SU-DHL-6 (cell line): ENCODE measurements around the gene ZGRF1.
"Not testable (repeated sequence)": the region's sequence is repeated elsewhere in the genome, so short reads cannot be mapped to it uniquely, and the experiment has no call there.

Source experiments
- H2AFZ ChIP-seq: fragments of 200-600 bp; sonication (generic); 2 replicates; pipeline ENCODE4 v1.6.1; 2014; ENCODE audit warnings: low read depth, mild to moderate bottlenecking, moderate library complexity, mixed read lengths, antibody characterized with exemption, low read length; ENCODE audit not compliant: severe bottlenecking
- H3F3A ChIP-seq: fragments of 200-600 bp; shearing (Covaris generic); 2 replicates; pipeline ENCODE4 v1.6.0; 2016; ENCODE audit warnings: antibody characterized with exemption, mild to moderate bottlenecking; ENCODE audit not compliant: insufficient read depth
- H3K27ac ChIP-seq: fragments of 200-600 bp; sonication (generic); 2 replicates; pipeline ENCODE4 v1.5.1; 2016; ENCODE audit warnings: low read depth, mild to moderate bottlenecking, low read length, moderate library complexity, mixed read lengths
- H3K27me3 ChIP-seq: fragments of 200-600 bp; sonication (generic), shearing (Covaris generic); 2 replicates; pipeline ENCODE4 v1.6.0; 2014; ENCODE audit warnings: mild to moderate bottlenecking, low read length
- H3K36me3 ChIP-seq: fragments of 200-600 bp; sonication (generic); 2 replicates; pipeline ENCODE4 v1.6.1; 2014; ENCODE audit warnings: mild to moderate bottlenecking, low read length, mixed read lengths
- H3K4me2 ChIP-seq: fragments of 300-600, 200-600 bp; shearing (Covaris generic), sonication (generic); 2 replicates; pipeline ENCODE4 v1.6.0; 2014; ENCODE audit warnings: low read length, low read depth, mild to moderate bottlenecking; ENCODE audit not compliant: poor library complexity, severe bottlenecking
- H3K4me3 ChIP-seq: fragments of 200-600 bp; sonication (generic); 2 replicates; pipeline ENCODE4 v1.5.1; 2014; ENCODE audit warnings: antibody characterized with exemption, low read length, mild to moderate bottlenecking, mixed read lengths; ENCODE audit not compliant: insufficient read depth, poor library complexity, severe bottlenecking
- H3K79me2 ChIP-seq: fragments of 200-600 bp; sonication (generic); 2 replicates; pipeline ENCODE4 v1.6.1; 2014; ENCODE audit warnings: mild to moderate bottlenecking, low read length, moderate library complexity; ENCODE audit not compliant: insufficient read depth
- H3K9ac ChIP-seq: fragments of 200-600 bp; sonication (generic); 2 replicates; pipeline ENCODE4 v1.7.0; 2014; ENCODE audit warnings: mild to moderate bottlenecking, low read length
- H3K9me2 ChIP-seq: fragments of 200-600 bp; sonication (generic); replicated peaks from 2 replicates; pipeline ENCODE4 v1.6.1; 2014; ENCODE audit warnings: low read length; ENCODE audit not compliant: insufficient read depth
- H3K9me3 ChIP-seq: fragments of 200-600 bp; sonication (generic); 2 replicates; pipeline ENCODE4 v1.6.1; 2014; ENCODE audit warnings: low read length, mixed read lengths; ENCODE audit not compliant: insufficient read depth
- H4K20me1 ChIP-seq: fragments of 200-600 bp; sonication (generic); 2 replicates; pipeline ENCODE4 v1.6.1; 2014; ENCODE audit warnings: low read depth, mild to moderate bottlenecking, antibody characterized with exemption, low read length, moderate library complexity, mixed read lengths
- CTCF ChIP-seq: fragments of 200-600 bp; sonication (generic); IDR thresholded peaks from one replicate; pipeline ENCODE4 v1.5.1; 2017; ENCODE audit warnings: antibody characterized with exemption, mild to moderate bottlenecking, low read length, moderate library complexity; ENCODE audit not compliant: insufficient read depth, poor library complexity, severe bottlenecking
- EZH2phosphoT487 ChIP-seq: fragments of 200-600 bp; sonication (generic), shearing (Covaris generic); conservative IDR thresholded peaks from 2 replicates; pipeline ENCODE4 v1.6.1; 2018; ENCODE audit warnings: mild to moderate bottlenecking, antibody characterized with exemption, low read length, moderate library complexity, mixed read lengths

The ZGRF1 gene

DNA sequence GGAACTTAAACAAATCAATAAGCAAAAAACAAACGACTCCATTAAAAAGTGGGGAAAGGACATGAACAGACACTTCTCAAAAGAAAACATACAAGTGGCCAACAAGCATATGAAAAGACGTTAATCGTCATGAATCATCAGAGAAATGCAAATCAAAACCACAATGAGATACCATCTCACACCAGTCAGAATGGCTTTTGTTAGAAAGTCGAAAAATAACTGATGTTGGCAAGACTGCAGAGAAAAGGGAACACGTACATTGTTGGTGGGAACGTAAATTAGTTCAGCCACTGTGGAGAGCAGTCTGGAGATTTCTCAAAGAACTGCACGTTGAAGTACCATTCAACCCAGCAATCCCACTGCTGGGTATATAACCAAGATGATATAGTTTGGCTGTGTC, 144.4 kb downstream of the ZGRF1 start:
- Histone ChIP-seq H3K36me3 (no peaks in the 10 kb centered on the region), H3K27ac (no peak overlapping the region), H3K79me2 (no peaks in the 10 kb centered on the region), H3K9ac (no peak overlapping the region), H4K20me1 (no peaks in the 10 kb centered on the region), H3K9me2 (no peaks in the 10 kb centered on the region), H3K4me3 (no peak overlapping the region), H3K9me3 (no peaks in the 10 kb centered on the region), H3K4me2 (no peak overlapping the region), H2AFZ (no peak overlapping the region), H3K27me3 (no peaks in the 10 kb centered on the region), H3F3A (no peaks in the 10 kb centered on the region)
- TF ChIP-seq EZH2phosphoT487 (no peak), CTCF (no peak)

DNA sequence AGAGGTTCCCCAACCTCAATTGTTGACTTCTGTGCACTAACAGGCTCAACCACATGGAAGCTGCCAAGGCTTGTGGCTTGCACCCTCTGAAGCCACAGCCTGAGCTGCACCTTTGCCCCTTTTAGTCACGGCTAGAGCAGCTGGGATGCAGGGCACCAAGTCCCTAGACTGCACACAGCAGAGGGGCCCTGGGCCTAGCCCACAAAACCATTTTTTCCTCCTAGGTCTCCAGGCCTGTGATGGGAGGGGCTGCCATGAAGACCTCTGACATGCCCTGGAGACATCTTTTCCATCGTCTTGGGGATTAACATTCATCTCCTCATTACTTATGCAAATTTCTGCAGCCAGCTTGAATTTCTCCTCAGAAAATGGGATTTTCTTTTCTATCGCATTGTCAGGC, 145.9 kb downstream of the ZGRF1 start:
- H3K4me3 ChIP-seq, H3K9ac ChIP-seq, H3F3A ChIP-seq, H3K4me2 ChIP-seq, H2AFZ ChIP-seq, H3K9me3 ChIP-seq, H4K20me1 ChIP-seq, H3K9me2 ChIP-seq, H3K79me2 ChIP-seq, H3K27ac ChIP-seq, H3K27me3 ChIP-seq, H3K36me3 ChIP-seq: not testable (repeated sequence)
